ENCODE measurements around the gene PDGFB.

DNA sequence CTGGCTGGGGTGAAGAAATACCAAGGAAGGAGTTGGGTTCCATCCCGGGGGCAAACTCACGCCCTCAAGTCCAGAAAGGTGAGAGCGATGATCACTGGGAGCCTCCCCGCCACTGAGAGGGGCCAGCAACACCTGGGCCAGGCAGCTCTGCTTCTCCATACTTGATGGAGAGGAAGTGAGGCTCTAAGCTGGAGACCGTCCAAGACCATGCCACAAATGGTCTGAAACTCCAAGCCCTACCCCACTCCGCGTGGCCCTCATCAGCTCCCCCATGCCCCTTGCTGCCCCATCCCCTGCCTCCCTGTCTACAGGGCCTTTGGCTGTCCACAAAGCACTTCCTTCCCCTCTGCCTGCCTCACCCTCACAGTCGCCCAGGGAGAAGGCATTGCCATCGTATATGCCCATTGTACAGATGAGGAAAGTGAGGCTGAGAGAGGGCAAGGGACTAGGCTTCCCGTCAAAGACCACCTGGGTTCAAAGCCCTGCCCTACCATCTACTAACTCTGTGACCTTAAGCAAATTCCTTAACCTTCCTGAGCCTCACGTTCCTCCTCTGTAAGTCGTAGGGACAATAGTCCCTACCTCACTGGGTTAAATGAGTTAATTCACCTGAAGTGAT lies 4.4 kb upstream of the PDGFB start:
- TF ChIP-seq SIN3A (IDR thresholded peaks at IDR 0.05; ENCODE audit: borderline replicate concordance, insufficient read depth, low read length): no peak
- no peak for TF ChIP-seq POLR2AphosphoS5 (IDR thresholded peaks at IDR 0.05; ENCODE audit: low read depth, low read length)
- TF ChIP-seq TAF1 (IDR thresholded peaks at IDR 0.05; ENCODE audit: borderline replicate concordance, insufficient read depth, low read length): no peak
